ENCODE measurements around the gene ST3GAL4.

The ST3GAL4 gene

GRCh38 chr11:126408496-126408895, 53.0 kb downstream of the ST3GAL4 start:
- no peak for DNase-seq (ENCODE audit: low spot score)

- no peak for DNase-seq (ENCODE audit: low spot score)
Measured at GRCh38 chr11:126408901-126409619, 53.6 kb downstream of the ST3GAL4 start.

- DNase-seq (ENCODE audit: low spot score): no peak
Measured at GRCh38 chr11:126409620-126409985, 54.1 kb downstream of the ST3GAL4 start.

GRCh38 chr11:126410649-126411048, 55.2 kb downstream of the ST3GAL4 start:
- no peak for DNase-seq (ENCODE audit: low spot score)

GRCh38 chr11:126411971-126412381, 56.5 kb downstream of the ST3GAL4 start:
- no peak for DNase-seq (ENCODE audit: low spot score)

DNA sequence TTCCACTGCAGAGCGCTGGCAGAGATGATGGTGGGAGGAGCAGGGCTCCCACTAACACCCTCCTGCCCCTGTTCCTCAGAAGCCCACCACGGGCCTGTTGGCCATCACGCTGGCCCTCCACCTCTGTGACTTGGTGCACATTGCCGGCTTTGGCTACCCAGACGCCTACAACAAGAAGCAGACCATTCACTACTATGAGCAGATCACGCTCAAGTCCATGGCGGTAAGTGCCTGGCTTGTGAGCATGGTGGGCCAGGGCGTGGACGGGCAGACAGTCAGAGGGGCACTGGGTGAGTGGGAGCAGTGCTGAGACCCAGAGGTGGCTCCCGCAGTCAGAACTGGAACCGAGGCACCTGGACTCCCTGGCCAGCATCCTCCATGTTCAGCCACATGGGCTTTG, 57.9 kb downstream of the ST3GAL4 start:
- no peak for DNase-seq (ENCODE audit: low spot score)

DNA sequence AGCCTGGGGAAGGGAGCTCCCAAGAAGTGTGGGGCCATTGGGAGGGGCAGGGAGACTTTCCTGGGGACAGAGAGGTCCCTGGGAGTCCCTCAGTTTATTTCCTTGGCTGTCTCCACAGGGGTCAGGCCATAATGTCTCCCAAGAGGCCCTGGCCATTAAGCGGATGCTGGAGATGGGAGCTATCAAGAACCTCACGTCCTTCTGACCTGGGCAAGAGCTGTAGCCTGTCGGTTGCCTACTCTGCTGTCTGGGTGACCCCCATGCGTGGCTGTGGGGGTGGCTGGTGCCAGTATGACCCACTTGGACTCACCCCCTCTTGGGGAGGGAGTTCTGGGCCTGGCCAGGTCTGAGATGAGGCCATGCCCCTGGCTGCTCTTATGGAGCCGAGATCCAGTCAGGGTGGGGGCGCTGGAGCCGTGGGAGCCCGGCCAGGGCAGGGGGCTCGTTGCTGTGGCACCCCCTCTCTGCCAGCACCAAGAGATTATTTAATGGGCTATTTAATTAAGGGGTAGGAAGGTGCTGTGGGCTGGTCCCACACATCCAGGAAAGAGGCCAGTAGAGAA, 58.4 kb downstream of the ST3GAL4 start:
- DNase-seq (ENCODE audit: low spot score): no peak

GRCh38 chr11:126414615-126415014, 59.1 kb downstream of the ST3GAL4 start:
- no peak for DNase-seq (ENCODE audit: low spot score)

GRCh38 chr11:126415128-126415527, 59.6 kb downstream of the ST3GAL4 start:
- DNase-seq (ENCODE audit: low spot score): no peak

DNA sequence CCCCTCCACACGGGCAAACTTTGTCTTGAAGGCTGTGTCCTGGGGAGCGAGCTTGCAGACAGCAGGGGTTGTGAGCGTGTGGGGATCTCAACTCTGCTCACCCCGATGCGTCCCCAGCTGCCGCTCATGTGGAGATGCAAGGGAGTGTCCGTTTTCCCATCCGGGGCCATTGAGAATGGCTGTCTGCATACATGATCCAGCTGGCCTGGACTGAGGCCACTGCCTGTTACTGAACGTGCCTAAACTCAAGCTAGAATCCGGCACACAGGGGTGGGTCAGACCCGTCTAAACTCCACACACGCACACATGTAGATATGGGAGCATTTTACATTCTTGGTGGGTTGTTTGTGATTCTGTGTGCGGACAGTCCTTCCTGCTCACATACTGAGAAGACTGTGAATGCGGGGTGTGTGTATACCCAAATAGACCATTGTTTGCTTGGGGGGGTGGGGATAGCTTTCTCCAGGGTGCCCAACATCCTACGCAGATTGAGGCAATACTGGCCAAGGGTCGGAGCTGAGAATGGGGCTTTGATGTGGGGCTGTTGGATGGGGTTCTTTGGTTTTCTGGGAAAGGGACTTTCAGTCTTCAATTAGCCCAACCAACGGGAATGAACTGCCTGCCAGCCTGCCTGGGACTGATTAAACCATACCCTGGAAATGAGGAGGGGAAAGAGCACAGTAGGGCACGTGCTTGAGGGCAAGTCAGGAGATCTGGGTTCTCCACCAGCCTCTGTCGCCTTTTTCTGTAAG, 60.4 kb downstream of the ST3GAL4 start:
- no peak for DNase-seq (ENCODE audit: low spot score)

DNA sequence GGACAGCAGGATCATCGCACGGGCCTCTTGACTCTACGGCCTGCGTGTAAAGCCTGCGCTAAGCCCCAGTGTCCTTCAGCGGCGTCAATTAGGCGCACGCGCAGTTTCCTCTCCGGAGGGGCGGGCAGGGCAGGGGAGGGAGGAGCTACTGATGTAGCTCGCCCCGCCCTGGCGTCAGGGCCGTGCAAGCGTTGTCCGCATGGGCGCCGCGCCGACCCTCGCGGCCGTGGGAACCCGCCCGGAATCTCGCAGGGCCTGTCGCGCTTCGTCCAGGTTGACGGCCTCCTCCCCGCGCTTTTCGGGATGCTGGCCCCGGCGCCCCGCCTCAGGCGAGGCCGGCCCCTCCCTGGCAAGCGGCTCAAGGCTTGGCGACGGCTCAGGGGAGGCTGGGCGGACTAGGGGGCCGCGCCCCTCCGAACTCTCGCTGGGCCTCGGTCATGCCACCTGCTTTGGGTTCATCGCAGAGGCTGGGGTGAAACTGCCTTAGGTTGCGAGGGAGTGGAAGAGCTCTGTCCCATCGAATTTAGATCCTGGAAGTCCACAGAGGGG, 61.1 kb downstream of the ST3GAL4 start:
- no peak for DNase-seq (ENCODE audit: low spot score)

DNA sequence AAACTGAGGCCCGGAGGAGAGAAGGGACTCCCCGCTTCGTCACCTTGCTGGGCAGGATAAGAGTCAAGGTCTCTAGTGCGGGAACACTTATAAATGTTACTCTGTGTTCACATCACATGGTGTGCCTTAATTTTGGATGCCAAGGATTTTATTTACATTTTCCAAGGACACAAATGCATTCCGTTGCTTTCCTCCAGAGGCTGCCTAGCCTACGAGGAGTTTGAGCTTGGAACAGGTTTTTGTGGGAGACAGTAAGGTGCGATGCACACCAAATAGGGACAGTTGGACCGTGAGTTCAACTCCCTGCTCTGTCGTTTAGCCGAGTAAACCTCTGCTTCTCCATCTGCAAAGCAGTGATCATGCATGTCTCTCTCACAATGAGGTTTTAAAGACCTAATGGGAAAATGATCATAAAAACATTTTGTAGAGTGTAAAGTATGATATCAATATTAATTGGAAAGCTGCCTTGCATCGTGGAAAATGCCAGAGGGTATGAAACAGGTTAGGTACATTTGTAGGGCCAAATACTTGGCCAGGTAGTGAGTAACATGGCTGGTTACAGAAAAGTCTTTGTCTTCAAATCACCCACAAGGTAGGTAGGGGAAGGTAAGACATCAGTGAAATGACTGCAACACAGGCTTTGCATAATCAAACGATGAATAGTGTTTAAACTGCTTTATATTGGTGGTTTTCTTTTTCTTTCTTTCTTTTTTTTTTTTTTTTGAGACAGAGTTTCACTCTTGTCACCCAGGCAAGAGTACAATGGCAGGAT, 61.8 kb downstream of the ST3GAL4 start:
- DNase-seq (ENCODE audit: low spot score): no peak

GRCh38 chr11:126418887-126419286, 63.4 kb downstream of the ST3GAL4 start:
- no peak for DNase-seq (ENCODE audit: low spot score)

GRCh38 chr11:126419801-126420697, 64.6 kb downstream of the ST3GAL4 start:
- peak; percentile 26 for DNase-seq (ENCODE audit: low spot score)

GRCh38 chr11:126420698-126421256, 65.3 kb downstream of the ST3GAL4 start:
- no peak for DNase-seq (ENCODE audit: low spot score)

DNA sequence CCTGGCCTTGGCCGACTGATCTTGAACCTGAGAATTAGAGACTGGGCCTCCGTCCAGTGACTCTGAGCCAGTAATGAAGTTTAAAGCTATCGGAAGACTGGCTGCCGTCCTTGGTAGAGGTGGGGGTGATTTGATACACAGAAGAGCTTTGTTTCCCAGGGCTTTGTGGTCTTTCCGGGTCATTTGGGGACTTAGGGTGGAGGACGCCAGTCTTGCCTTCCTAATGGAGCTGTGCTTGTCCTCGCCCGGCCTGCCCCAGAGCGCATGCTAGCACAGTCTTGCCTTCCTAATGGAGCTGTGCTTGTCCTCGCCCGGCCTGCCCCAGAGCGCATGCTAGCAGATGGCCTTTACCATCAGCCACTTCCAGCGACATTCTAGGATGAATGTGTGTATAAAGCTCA, 65.8 kb downstream of the ST3GAL4 start:
- DNase-seq (ENCODE audit: low spot score): no peak

GRCh38 chr11:126422446-126422845, 67.0 kb downstream of the ST3GAL4 start:
- DNase-seq (ENCODE audit: low spot score): no peak

GRCh38 chr11:126423154-126423553, 67.7 kb downstream of the ST3GAL4 start:
- DNase-seq (ENCODE audit: low spot score): no peak

- no peak for DNase-seq (ENCODE audit: low spot score)
Measured at GRCh38 chr11:126423743-126424142, 68.3 kb downstream of the ST3GAL4 start.

- DNase-seq (ENCODE audit: low spot score): no peak
Measured at GRCh38 chr11:126424471-126425039, 69.1 kb downstream of the ST3GAL4 start.

DNA sequence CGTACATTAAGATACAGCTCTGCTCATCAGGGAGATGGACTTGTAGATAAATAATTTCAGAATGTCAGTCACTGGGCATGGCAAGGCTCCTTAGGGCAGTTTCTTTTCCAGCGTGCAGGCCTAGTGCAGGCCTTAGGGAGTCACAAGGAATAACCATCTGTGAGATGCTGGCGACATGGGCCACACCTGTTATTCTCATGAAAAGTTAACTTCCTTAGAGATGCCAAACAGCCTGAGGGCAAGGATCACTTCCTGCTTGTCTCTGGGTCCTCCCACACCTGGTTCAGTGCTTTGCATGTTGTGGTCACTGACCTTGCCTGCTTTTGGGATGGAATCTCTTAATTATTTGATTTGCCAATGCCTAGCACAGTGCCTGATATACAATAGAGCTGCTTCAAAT, 70.6 kb downstream of the ST3GAL4 start:
- DNase-seq (ENCODE audit: low spot score): no peak

Data from hematopoietic multipotent progenitor cell treated with erythropoietin and hydrocortisone succinate and interleukin-3 and kit ligand, for 17 days (in vitro differentiated cells).